IPS-NIHi7 (cell line): ENCODE results near the gene SYT8.
"Not testable (repeated sequence)": the region's sequence is repeated elsewhere in the genome, so short reads cannot be mapped to it uniquely, and the experiment has no call there.

Experiments used
- DNase-seq: peaks from one replicate; pipeline ENCODE4 v3.0.0; 2012; ENCODE audit warnings: mixed read lengths; ENCODE audit errors: extremely low spot score

The SYT8 gene

DNA sequence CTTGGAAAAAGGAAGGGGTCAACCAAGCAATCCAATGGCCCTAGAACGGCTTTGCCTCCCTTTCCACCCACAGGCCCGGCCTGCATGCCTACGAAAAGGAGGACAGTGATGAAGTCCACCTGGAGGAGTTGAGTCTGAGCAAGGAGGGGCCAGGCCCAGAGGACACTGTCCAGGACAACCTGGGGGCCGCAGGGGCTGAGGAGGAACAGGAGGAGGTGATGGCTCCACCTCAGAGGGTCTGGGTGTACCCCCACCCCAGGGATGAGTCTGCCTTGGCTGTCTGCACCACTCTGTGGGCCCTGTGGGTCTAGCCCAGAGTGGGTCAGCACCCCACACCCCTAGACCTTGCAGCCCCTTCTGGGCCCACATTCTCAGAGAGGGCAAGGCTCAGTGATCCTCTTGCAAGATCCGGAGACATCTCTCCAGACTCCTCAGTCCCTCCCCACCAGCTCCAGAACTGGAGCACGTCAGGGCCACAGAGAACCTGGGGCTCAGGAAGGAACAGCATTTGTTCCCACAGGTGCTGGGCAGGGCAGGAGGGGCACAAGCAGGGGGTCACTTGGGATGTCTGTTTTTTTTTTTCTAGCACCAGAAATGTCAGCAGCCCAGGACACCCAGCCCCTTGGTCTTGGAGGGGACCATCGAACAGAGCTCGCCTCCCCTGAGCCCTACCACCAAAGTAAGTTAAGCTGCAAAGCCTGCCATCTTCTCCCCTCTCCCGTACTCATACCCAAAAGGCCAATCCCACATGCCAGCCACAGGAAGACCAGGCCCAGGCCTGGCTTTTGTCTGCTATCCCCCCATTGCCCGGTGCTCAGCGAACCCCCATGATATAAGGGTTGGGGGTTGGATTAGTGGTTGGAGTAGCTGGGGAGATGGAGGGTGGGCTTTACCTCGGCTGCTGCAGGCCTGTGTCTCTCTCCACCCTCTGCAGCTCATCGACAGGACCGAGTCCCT lies 48.8 kb downstream of the SYT8 start:
- DNase-seq: no peak

DNA sequence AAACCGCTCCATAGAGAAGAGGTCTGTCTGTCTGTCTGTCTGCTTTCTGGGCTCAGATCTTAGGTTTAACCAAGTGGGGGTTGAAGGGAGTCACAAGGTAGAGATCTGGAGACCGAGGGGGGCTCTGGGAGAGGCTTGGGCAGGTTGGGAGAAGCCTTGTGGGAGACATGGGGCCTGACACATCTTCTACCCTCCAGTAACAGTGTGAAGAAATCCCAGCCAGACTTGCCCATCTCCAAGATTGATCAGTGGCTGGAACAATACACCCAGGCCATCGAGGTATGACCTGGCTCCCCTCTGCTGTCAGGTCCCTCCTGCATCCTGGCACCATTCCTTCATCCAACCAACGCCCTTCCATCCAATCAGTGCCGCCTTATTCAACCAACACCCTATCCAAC lies 49.5 kb downstream of the SYT8 start:
- DNase-seq: no peak

DNA sequence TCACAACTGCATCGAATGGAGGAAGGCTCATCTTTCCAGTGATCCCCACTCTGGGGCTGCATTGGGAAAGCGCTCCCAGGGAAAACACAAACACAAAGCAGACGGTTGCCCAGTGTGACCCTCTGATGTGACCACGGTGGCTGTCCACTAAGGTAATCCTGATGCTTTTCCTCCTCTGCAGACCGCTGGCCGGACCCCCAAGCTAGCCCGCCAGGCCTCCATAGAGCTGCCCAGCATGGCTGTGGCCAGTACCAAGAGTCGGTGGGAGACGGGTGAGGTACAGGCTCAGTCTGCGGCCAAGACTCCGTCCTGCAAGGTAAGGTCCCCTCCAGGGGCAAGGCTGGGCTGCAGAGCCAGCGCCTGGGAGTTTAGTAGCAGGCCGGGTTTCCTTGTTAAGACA lies 51.8 kb downstream of the SYT8 start:
- DNase-seq: not testable (repeated sequence)
